ENCODE data around the gene SV2B. TPM values are rescaled to one million over a fixed set of nuclear protein-coding genes. Genes with fewer than 3 reads are reported as not detected.

The SV2B gene
- total RNA-seq, 1 experiment from 2014 or later, result 1.4 TPM

GRCh38 chr15:91258415-91258759 is 158.3 kb downstream of the SV2B start:
- no peak overlapping the region for H3K4me3 Mint-ChIP-seq
- H3K36me3 Mint-ChIP-seq, result no peaks in the 10 kb centered on the region
- H3K9me3 Mint-ChIP-seq, result peaks cover 7% of the 10 kb centered on the region
- no peak overlapping the region for H3K27ac Mint-ChIP-seq
- DNase-seq (ENCODE audit: low spot score), result peak; percentile 18
- no peaks in the 10 kb centered on the region for H3K27me3 Mint-ChIP-seq (ENCODE audit: low read depth)
- ChIA-PET CTCF (interaction anchor here (0.7 to 4.5 kb wide), 17 partner anchors 10 to 448 kb away, joined by 3 to 38 read pairs (median 7); partner anchors contain the start of genes HDDC3 and SV2B), POLR2A (interaction anchor here (0.7 kb wide), 1 partner anchor 647 kb away, joined by 3 read pairs; no protein-coding TSS in a partner anchor)
- peak; percentile 91 for ATAC-seq
- TF ChIP-seq EMX1 (CRISPR knock-in tag; IDR thresholded peaks at IDR 0.05) (no peak), SOX15 (CRISPR knock-in tag; IDR thresholded peaks at IDR 0.05) (no peak)
- no peaks in the 10 kb centered on the region for H3K4me1 Mint-ChIP-seq

GRCh38 chr15:91259077-91259476 is 159.0 kb downstream of the SV2B start:
- H3K27ac Mint-ChIP-seq, result no peak overlapping the region
- ATAC-seq (no peak), DNase-seq (ENCODE audit: low spot score) (no peak)
- no peak overlapping the region for H3K4me3 Mint-ChIP-seq
- ChIA-PET POLR2A (no interaction called here), CTCF (interaction anchor here (0.8 to 4.5 kb wide), 16 partner anchors 9 to 447 kb away, joined by 3 to 38 read pairs (median 7); partner anchors contain the start of genes HDDC3 and SV2B)
- H3K9me3 Mint-ChIP-seq, result peaks cover 7% of the 10 kb centered on the region
- H3K27me3 Mint-ChIP-seq (ENCODE audit: low read depth), result no peaks in the 10 kb centered on the region
- no peak for TF ChIP-seq TP53 (CRISPR knock-in tag; IDR thresholded peaks at IDR 0.05)
- no peak for TF ChIP-seq CREB1 (CRISPR knock-in tag; IDR thresholded peaks at IDR 0.05)
- TF ChIP-seq RELA (CRISPR knock-in tag; IDR thresholded peaks at IDR 0.05; ENCODE audit: borderline replicate concordance), result no peak
- no peak for TF ChIP-seq ZBTB43 (CRISPR knock-in tag; IDR thresholded peaks at IDR 0.05)
- TF ChIP-seq FOXK1 (CRISPR knock-in tag; IDR thresholded peaks at IDR 0.05), result no peak
- TF ChIP-seq E2F4 (CRISPR knock-in tag; IDR thresholded peaks at IDR 0.05; ENCODE audit: borderline replicate concordance, low read depth), result no peak
- no peak for TF ChIP-seq ZMAT4 (CRISPR knock-in tag; IDR thresholded peaks at IDR 0.05)
- no peak for TF ChIP-seq AR (CRISPR knock-in tag; IDR thresholded peaks at IDR 0.05)
- TF ChIP-seq ETV6 (CRISPR knock-in tag; IDR thresholded peaks at IDR 0.05), result no peak
- TF ChIP-seq ATF2 (CRISPR knock-in tag; IDR thresholded peaks at IDR 0.05; ENCODE audit: borderline replicate concordance, low read depth), result no peak
- TF ChIP-seq ZNF396 (CRISPR knock-in tag; IDR thresholded peaks at IDR 0.05; ENCODE audit: borderline replicate concordance), result no peak
- TF ChIP-seq ZNF512 (CRISPR knock-in tag; IDR thresholded peaks at IDR 0.05; ENCODE audit: borderline replicate concordance), result no peak
- no peak for TF ChIP-seq ERG (CRISPR knock-in tag; IDR thresholded peaks at IDR 0.05)
- TF ChIP-seq ATF1 (CRISPR knock-in tag; IDR thresholded peaks at IDR 0.05), result no peak
- no peaks in the 10 kb centered on the region for H3K36me3 Mint-ChIP-seq
- no peaks in the 10 kb centered on the region for H3K4me1 Mint-ChIP-seq

Measured in WTC11 (cell line).